KMS-11 (cell line): ENCODE results near the gene ITGB1BP1.

Experiments used
- H2AFZ ChIP-seq: fragments of 200-600 bp; sonication (generic); 2 replicates; pipeline ENCODE4 v1.6.1; 2016; ENCODE audit warnings: antibody characterized with exemption, mixed run types, low read depth
- H3K27ac ChIP-seq: fragments of 200-600 bp; sonication (generic); 2 replicates; pipeline ENCODE4 v1.6.1; 2016; ENCODE audit warnings: mild to moderate bottlenecking, mixed run types
- H3K27me3 ChIP-seq: fragments of 200-600 bp; sonication (generic); 2 replicates; pipeline ENCODE4 v1.6.1; 2017; ENCODE audit warnings: mild to moderate bottlenecking, low read depth, mixed run types, moderate library complexity; ENCODE audit not compliant: insufficient read depth
- H3K36me3 ChIP-seq: fragments of 200-600 bp; sonication (generic); 2 replicates; pipeline ENCODE4 v1.6.1; 2017; ENCODE audit warnings: mild to moderate bottlenecking, mixed run types; ENCODE audit not compliant: insufficient read depth
- H3K4me1 ChIP-seq: fragments of 200-600 bp; sonication (generic); 2 replicates; pipeline ENCODE4 v1.6.1; 2016; ENCODE audit warnings: mild to moderate bottlenecking, low read depth, mixed run types; ENCODE audit not compliant: poor library complexity, severe bottlenecking
- H3K4me2 ChIP-seq: fragments of 200-600 bp; sonication (generic); 2 replicates; pipeline ENCODE4 v1.7.0; 2016; ENCODE audit warnings: mild to moderate bottlenecking, mixed run types
- H3K4me3 ChIP-seq: fragments of 200-600 bp; sonication (generic); IDR thresholded peaks from 2 replicates; pipeline ENCODE4 v1.6.1; 2017; ENCODE audit warnings: low read depth, low read length, mixed read lengths; ENCODE audit not compliant: insufficient read depth
- H3K79me2 ChIP-seq: fragments of 200-600 bp; sonication (generic); 2 replicates; pipeline ENCODE4 v1.6.1; 2016; ENCODE audit warnings: low read depth, mixed run types; ENCODE audit not compliant: insufficient read depth
- H3K9ac ChIP-seq: fragments of 200-600 bp; sonication (generic); 2 replicates; pipeline ENCODE4 v1.6.1; 2016; ENCODE audit warnings: mild to moderate bottlenecking, mixed run types
- H4K20me1 ChIP-seq: fragments of 200-600 bp; sonication (generic); 2 replicates; pipeline ENCODE4 v1.6.1; 2016; ENCODE audit warnings: mild to moderate bottlenecking, mixed run types; ENCODE audit not compliant: insufficient read depth
- TF ChIP-seq, protein P1 (sequence below): fragments of 200-600 bp; sonication (generic); conservative IDR thresholded peaks from 2 replicates; pipeline ENCODE4 v1.6.1; 2017; ENCODE audit warnings: low read depth, mild to moderate bottlenecking, antibody characterized with exemption, low read length, moderate library complexity, mixed read lengths

Gene ITGB1BP1

DNA sequence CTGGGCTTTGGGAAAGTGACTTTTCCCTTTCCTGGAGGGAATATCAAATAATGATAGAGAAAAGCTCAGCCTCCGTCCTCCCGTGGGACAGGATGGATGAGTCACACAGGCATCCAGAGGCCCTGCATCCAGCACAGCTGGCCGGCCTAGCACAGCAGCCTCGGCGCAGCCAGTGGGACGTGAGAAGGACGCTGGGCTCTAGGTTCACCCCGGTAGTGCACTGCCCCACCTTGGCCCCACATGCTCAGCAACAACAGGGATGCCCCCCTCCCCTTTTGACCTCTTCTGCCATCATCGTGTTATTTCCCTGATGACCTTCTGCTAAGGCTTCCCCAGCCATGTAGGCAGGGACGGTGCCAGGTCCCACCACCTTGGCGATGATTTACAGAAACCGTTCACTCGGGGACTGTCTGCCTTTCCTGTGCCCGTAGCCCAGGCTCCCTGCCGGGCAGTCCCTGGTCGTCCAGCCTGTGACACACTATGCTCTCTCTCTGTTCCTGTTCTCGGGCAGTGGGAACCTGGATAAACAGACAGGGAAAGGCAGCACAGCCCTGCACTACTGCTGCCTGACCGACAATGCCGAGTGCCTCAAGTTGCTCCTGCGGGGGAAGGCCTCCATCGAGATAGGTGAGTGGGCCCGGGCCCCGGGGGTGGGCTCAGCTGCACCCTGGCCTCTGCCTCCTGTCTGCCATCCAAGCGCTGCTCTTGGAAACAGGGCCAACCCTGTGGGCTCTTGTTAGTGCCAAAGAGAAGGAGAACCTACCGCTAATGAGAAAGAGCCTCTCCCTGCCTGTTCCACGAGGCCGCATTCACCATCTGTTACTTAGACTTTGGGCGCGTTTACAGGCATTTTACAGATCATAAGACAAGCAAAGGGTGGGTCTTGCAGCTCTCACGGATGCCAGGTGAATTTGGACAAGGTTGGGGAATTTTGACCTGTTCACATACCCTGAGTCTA, 44.6 kb downstream of the ITGB1BP1 start:
- Histone ChIP-seq H3K4me1 (no peaks in the 10 kb centered on the region), H3K9ac (no peak overlapping the region), H3K4me3 (no peak overlapping the region), H4K20me1 (no peaks in the 10 kb centered on the region), H2AFZ (no peak overlapping the region), H3K79me2 (no peaks in the 10 kb centered on the region), H3K36me3 (no peaks in the 10 kb centered on the region), H3K27ac (no peak overlapping the region), H3K4me2 (no peak overlapping the region), H3K27me3 (no peaks in the 10 kb centered on the region)
- TF ChIP-seq, protein P1, sequence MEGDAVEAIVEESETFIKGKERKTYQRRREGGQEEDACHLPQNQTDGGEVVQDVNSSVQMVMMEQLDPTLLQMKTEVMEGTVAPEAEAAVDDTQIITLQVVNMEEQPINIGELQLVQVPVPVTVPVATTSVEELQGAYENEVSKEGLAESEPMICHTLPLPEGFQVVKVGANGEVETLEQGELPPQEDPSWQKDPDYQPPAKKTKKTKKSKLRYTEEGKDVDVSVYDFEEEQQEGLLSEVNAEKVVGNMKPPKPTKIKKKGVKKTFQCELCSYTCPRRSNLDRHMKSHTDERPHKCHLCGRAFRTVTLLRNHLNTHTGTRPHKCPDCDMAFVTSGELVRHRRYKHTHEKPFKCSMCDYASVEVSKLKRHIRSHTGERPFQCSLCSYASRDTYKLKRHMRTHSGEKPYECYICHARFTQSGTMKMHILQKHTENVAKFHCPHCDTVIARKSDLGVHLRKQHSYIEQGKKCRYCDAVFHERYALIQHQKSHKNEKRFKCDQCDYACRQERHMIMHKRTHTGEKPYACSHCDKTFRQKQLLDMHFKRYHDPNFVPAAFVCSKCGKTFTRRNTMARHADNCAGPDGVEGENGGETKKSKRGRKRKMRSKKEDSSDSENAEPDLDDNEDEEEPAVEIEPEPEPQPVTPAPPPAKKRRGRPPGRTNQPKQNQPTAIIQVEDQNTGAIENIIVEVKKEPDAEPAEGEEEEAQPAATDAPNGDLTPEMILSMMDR: no peak

DNA sequence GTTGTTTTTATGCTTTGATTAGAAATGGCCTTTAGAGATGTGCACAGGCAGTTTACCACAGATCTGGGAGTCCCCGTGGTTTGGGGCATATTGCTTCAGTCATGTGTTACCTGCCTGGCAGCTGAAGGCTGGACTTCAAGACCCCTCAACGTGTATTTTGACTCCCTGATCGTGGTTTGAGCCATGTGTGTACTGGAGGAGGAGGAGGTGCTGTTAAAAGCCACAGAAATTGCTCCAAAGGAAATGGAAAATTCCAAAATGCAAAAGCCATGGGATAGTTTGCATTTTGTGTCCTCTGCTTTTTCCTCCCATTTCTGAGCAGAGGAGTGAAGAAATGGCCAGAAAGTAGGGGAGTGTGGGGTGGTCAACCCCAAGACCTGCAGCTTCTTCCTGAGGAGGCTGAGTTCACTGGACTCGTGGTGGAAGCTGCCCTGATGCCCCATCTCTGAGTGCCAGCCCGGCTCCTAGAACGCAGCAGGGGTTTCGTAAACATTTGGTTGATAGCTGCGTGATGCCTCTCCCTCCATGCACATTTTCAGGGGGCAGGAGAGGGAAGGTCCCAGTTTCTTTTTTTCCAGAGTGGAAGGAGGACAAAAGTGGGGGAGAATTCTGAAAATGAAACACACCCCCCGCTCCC, 45.7 kb downstream of the ITGB1BP1 start:
- TF ChIP-seq, protein P1: no peak
- Histone ChIP-seq H4K20me1 (no peaks in the 10 kb centered on the region), H3K36me3 (no peaks in the 10 kb centered on the region), H3K4me2 (no peak overlapping the region), H2AFZ (no peak overlapping the region), H3K27ac (no peak overlapping the region), H3K4me1 (no peaks in the 10 kb centered on the region), H3K4me3 (no peak overlapping the region), H3K79me2 (no peaks in the 10 kb centered on the region), H3K9ac (no peak overlapping the region), H3K27me3 (no peaks in the 10 kb centered on the region)

DNA sequence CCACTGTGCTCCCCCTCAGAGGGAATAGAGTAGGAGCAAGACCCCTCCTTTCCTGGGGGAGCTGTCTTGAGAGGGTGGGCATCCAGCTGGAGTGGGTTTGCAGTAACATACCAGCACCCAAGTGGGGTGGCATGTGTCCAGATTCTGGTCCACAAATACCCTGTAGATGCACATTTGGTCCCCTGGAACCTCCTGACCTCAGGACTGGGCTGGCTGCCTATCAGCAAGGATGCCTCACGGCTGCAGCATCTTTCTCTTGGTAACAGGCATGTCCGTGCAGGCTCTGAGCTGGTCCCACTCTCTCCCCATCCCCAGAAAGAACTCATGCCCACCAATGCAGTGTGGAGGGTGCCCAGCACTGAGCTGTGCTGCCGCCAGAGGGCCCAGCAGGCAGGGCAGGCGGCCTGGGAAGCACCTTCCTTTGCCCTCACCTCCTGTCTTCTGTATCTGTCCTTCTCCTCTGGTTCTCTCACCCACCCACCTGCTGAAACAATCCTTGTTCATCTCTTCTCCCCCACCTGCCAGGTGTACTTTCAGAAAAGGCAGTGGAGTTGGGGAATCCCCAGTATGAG, 47.4 kb downstream of the ITGB1BP1 start:
- TF ChIP-seq, protein P1: no peak
- H3K4me3 ChIP-seq: no peak overlapping the region
- H3K27me3 ChIP-seq: no peaks in the 10 kb centered on the region
- no peaks in the 10 kb centered on the region for H3K79me2 ChIP-seq
- H4K20me1 ChIP-seq: no peaks in the 10 kb centered on the region
- no peaks in the 10 kb centered on the region for H3K4me1 ChIP-seq
- H3K27ac ChIP-seq: no peak overlapping the region
- no peak overlapping the region for H3K9ac ChIP-seq
- no peaks in the 10 kb centered on the region for H3K36me3 ChIP-seq
- H3K4me2 ChIP-seq: no peak overlapping the region
- H2AFZ ChIP-seq: no peak overlapping the region

DNA sequence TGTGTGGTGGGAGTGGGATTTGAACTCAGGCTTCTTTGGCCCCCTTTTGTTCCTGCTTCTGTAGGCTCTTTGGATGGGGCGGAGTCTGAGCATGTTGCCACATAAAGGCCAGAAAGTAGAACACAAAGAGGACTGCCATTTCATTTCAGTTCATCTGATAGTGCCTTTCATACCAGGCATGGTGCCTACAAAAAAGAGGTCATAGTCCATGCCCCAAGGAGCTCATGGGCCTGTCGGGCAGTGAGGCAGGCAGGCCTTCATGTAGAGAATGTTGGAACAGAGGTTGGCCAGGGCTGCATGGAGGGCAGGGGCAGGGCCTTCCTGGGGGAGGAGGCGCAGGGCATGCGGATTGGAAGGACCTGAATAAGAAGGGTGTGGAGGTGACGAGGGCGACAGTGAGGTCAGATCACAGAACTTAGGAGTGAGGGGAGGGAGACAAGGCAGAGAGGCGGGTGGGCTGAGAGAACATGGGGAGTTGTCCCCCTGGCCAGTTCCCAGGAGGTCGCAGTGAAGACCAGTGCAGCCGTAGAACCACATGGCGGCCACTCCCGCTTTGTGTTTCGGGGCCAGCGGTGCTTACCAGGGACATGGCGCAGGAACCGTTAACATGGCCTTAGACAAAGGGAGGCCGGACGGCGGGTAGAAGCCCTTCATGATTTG, 49.1 kb downstream of the ITGB1BP1 start:
- Histone ChIP-seq H3K4me1 (no peaks in the 10 kb centered on the region), H3K4me3 (no peak overlapping the region), H3K4me2 (no peak overlapping the region), H3K36me3 (no peaks in the 10 kb centered on the region), H2AFZ (no peak overlapping the region), H3K27me3 (no peaks in the 10 kb centered on the region), H3K9ac (no peak overlapping the region), H4K20me1 (no peaks in the 10 kb centered on the region), H3K79me2 (no peaks in the 10 kb centered on the region), H3K27ac (no peak overlapping the region)
- TF ChIP-seq, protein P1: no peak
